ENCODE results near the gene TRMT6. TPM values are rescaled to one million over a fixed set of nuclear protein-coding genes. Genes with fewer than 3 reads are reported as not detected.

TRMT6 gene
- total RNA-seq, 1 donor from 2014 or later = 18.0 TPM

- Histone ChIP-seq H3K4me3 (ENCODE audit: low read depth, low read length) (no peak overlapping the region), H3K27me3 (ENCODE audit: control insufficient read depth, insufficient read depth, low read length) (peaks cover 8% of the 10 kb centered on the region), H3K36me3 (ENCODE audit: control insufficient read depth, insufficient read depth, low read length) (no peaks in the 10 kb centered on the region)
- DNase-seq (ENCODE audit: low read depth) = no peak
- TF ChIP-seq, protein P1, sequence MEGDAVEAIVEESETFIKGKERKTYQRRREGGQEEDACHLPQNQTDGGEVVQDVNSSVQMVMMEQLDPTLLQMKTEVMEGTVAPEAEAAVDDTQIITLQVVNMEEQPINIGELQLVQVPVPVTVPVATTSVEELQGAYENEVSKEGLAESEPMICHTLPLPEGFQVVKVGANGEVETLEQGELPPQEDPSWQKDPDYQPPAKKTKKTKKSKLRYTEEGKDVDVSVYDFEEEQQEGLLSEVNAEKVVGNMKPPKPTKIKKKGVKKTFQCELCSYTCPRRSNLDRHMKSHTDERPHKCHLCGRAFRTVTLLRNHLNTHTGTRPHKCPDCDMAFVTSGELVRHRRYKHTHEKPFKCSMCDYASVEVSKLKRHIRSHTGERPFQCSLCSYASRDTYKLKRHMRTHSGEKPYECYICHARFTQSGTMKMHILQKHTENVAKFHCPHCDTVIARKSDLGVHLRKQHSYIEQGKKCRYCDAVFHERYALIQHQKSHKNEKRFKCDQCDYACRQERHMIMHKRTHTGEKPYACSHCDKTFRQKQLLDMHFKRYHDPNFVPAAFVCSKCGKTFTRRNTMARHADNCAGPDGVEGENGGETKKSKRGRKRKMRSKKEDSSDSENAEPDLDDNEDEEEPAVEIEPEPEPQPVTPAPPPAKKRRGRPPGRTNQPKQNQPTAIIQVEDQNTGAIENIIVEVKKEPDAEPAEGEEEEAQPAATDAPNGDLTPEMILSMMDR (IDR thresholded peaks at IDR 0.05; ENCODE audit: insufficient read depth, low read length, poor library complexity, severe bottlenecking) = no peak
Measured at GRCh38 chr20:5931411-5931810, 18.9 kb downstream of the TRMT6 start.

- Histone ChIP-seq H3K4me3 (ENCODE audit: low read depth, low read length) (no peak overlapping the region), H3K27me3 (ENCODE audit: control insufficient read depth, insufficient read depth, low read length) (peaks cover 8% of the 10 kb centered on the region), H3K36me3 (ENCODE audit: control insufficient read depth, insufficient read depth, low read length) (no peaks in the 10 kb centered on the region)
- TF ChIP-seq, protein P1 (IDR thresholded peaks at IDR 0.05; ENCODE audit: insufficient read depth, low read length, poor library complexity, severe bottlenecking) = no peak
- no peak for DNase-seq (ENCODE audit: low read depth)
Measured at GRCh38 chr20:5928836-5929715, 21.3 kb downstream of the TRMT6 start.

DNA sequence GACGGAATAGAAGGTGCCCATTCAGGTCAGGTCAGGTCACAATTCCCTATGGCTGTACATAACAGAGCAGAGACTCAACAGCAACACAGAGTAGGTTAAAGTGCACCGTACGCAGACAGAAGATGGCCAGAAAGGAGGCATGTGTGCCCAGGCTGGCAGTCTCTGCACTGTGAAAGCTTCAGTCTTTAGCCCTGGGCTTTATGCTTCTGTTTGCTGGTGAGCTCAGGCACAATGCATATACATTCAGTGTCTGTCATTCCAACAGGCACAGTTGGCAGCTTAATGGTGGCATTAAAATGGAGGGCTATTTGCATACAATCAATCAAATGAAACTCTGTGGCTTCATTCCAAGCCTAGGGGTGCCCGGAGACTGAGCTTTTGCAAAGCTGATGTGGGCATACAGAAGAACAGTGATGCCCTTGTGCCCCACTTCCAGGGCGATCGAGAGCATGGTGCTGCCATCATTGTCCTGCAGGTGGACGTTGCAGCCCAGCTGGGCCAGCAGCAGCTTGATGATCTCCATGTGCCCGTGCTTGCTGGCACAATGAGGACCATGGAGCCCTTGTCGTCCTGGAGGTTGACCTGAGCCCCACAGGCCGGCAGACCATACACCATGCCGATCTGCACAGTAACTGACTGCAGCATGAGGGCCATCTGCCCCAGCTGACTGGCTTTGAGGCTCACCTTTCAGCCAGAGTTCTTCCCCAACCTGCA lies 22.4 kb downstream of the TRMT6 start:
- H3K4me3 ChIP-seq (ENCODE audit: low read depth, low read length) = no peak overlapping the region
- DNase-seq (ENCODE audit: low read depth) = no peak
- no peaks in the 10 kb centered on the region for H3K36me3 ChIP-seq (ENCODE audit: control insufficient read depth, insufficient read depth, low read length)
- H3K27me3 ChIP-seq (ENCODE audit: control insufficient read depth, insufficient read depth, low read length) = peaks cover 8% of the 10 kb centered on the region
- TF ChIP-seq, protein P1 (IDR thresholded peaks at IDR 0.05; ENCODE audit: insufficient read depth, low read length, poor library complexity, severe bottlenecking) = no peak

DNA sequence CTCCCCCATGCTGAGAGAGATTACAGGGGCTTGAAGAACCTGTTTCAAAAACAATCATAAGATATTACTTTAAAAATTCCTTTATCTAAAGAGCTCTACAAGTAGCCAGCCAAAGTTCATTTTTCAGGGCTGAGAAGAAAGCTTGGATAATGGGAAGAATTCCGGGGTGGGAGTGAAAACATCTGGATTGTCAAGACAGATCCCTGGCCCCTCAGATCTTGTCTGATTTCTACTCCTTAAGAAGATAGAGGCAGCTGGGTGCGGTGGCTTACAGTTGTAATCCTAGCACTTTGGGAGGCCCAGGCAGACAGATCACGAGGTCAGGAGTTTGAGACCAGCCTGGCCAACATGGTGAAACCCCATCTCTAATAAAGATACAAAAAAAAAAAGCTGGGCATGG lies 24.8 kb downstream of the TRMT6 start:
- H3K4me3 ChIP-seq (ENCODE audit: low read depth, low read length) = no peak overlapping the region
- H3K36me3 ChIP-seq (ENCODE audit: control insufficient read depth, insufficient read depth, low read length) = no peaks in the 10 kb centered on the region
- DNase-seq (ENCODE audit: low read depth) = no peak
- TF ChIP-seq, protein P1 (IDR thresholded peaks at IDR 0.05; ENCODE audit: insufficient read depth, low read length, poor library complexity, severe bottlenecking) = no peak
- peaks cover 8% of the 10 kb centered on the region for H3K27me3 ChIP-seq (ENCODE audit: control insufficient read depth, insufficient read depth, low read length)

GRCh38 chr20:5923493-5923892 lies 26.8 kb downstream of the TRMT6 start:
- H3K27me3 ChIP-seq (ENCODE audit: control insufficient read depth, insufficient read depth, low read length) = peaks cover 7% of the 10 kb centered on the region
- no peak overlapping the region for H3K4me3 ChIP-seq (ENCODE audit: low read depth, low read length)
- no peaks in the 10 kb centered on the region for H3K36me3 ChIP-seq (ENCODE audit: control insufficient read depth, insufficient read depth, low read length)
- DNase-seq (ENCODE audit: low read depth) = no peak
- TF ChIP-seq, protein P1 (IDR thresholded peaks at IDR 0.05; ENCODE audit: insufficient read depth, low read length, poor library complexity, severe bottlenecking) = no peak
